GM12873 (cell line): ENCODE measurements around the gene EDN1.

ENCODE experiments used
- CTCF ChIP-seq: IDR thresholded peaks from 2 replicates; pipeline ENCODE4 v1.5.1; 2012; ENCODE audit warnings: low read depth, mild to moderate bottlenecking, moderate library complexity, low read length, control low read depth; ENCODE audit not compliant: insufficient read depth; ENCODE audit errors: missing control alignments

Gene EDN1

GRCh38 chr6:12249541-12250382, 40.4 kb upstream of the EDN1 start:
- no peak for TF ChIP-seq CTCF

- TF ChIP-seq CTCF: no peak
Observed at GRCh38 chr6:12250383-12250770, 39.8 kb upstream of the EDN1 start.

- no peak for TF ChIP-seq CTCF
Observed at GRCh38 chr6:12254210-12254609, 36.0 kb upstream of the EDN1 start.

GRCh38 chr6:12258191-12258590, 32.0 kb upstream of the EDN1 start:
- TF ChIP-seq CTCF: no peak

GRCh38 chr6:12258591-12259075, 31.5 kb upstream of the EDN1 start:
- no peak for TF ChIP-seq CTCF

GRCh38 chr6:12260458-12261093, 29.6 kb upstream of the EDN1 start:
- TF ChIP-seq CTCF: no peak

GRCh38 chr6:12261502-12261901, 28.7 kb upstream of the EDN1 start:
- no peak for TF ChIP-seq CTCF
